Measurements from ENCODE around the gene ADGRE1.

ADGRE1 gene, protein sequence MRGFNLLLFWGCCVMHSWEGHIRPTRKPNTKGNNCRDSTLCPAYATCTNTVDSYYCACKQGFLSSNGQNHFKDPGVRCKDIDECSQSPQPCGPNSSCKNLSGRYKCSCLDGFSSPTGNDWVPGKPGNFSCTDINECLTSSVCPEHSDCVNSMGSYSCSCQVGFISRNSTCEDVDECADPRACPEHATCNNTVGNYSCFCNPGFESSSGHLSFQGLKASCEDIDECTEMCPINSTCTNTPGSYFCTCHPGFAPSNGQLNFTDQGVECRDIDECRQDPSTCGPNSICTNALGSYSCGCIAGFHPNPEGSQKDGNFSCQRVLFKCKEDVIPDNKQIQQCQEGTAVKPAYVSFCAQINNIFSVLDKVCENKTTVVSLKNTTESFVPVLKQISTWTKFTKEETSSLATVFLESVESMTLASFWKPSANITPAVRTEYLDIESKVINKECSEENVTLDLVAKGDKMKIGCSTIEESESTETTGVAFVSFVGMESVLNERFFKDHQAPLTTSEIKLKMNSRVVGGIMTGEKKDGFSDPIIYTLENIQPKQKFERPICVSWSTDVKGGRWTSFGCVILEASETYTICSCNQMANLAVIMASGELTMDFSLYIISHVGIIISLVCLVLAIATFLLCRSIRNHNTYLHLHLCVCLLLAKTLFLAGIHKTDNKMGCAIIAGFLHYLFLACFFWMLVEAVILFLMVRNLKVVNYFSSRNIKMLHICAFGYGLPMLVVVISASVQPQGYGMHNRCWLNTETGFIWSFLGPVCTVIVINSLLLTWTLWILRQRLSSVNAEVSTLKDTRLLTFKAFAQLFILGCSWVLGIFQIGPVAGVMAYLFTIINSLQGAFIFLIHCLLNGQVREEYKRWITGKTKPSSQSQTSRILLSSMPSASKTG

DNA sequence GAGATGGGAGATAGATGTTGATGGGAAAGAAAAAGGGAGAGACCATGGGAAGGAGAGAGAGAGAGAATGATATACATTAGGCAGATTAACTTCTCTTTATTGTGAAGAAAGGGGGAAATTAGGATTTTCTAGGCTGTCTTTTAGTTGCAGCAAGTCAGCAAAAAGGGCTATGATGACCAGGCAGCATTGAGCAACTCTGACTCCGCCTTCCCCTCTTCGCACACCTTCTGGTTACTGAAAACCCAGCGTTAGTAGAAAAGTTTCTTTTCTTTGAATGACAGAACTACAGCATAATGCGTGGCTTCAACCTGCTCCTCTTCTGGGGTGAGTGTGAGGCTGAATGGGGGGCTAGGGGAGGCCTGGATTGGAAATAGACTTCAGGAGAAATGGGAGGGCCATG lies at the start of gene ADGRE1:
TSS of gene ADGRE1 (plus strand) at position 264 of the 400 bp plus-strand sequence. CDS start at position 294, 30 bp downstream.
- no peak within 1 kb of the TSS for H3K27ac ChIP-seq
- TF ChIP-seq, protein P1, sequence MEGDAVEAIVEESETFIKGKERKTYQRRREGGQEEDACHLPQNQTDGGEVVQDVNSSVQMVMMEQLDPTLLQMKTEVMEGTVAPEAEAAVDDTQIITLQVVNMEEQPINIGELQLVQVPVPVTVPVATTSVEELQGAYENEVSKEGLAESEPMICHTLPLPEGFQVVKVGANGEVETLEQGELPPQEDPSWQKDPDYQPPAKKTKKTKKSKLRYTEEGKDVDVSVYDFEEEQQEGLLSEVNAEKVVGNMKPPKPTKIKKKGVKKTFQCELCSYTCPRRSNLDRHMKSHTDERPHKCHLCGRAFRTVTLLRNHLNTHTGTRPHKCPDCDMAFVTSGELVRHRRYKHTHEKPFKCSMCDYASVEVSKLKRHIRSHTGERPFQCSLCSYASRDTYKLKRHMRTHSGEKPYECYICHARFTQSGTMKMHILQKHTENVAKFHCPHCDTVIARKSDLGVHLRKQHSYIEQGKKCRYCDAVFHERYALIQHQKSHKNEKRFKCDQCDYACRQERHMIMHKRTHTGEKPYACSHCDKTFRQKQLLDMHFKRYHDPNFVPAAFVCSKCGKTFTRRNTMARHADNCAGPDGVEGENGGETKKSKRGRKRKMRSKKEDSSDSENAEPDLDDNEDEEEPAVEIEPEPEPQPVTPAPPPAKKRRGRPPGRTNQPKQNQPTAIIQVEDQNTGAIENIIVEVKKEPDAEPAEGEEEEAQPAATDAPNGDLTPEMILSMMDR (IDR thresholded peaks at IDR 0.05), result no peak
- TF ChIP-seq ZFX (IDR thresholded peaks at IDR 0.05; ENCODE audit: borderline replicate concordance), result no peak

DNA sequence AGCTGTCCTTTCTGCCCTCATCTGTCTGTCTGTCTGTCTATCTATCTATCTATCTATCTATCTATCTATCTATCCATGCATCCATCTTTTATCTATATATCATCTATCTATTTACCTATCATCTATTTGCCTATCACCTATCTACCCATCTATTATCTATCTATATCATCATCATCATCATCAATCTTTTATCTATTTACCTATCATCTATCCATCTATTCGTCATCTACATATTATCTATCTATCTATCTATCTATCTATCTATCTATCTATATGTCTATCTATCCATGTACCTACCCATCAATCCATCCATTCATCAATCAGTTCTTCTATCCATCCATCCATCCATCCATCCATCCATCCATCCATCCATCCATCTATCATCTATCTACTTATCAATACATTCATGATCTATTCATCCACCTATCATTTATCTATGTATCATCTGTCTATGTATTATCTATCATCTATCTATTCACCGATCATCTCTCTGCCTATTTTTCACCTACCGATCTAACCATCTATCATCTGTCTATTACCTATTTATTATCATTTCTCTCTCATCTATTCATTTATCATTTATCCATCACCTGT lies 49.2 kb upstream of the ADGRE1 start:
- TF ChIP-seq, protein P1 (IDR thresholded peaks at IDR 0.05), result no peak
- TF ChIP-seq ZFX (IDR thresholded peaks at IDR 0.05; ENCODE audit: borderline replicate concordance), result no peak
- H3K27ac ChIP-seq, result no peak overlapping the region

DNA sequence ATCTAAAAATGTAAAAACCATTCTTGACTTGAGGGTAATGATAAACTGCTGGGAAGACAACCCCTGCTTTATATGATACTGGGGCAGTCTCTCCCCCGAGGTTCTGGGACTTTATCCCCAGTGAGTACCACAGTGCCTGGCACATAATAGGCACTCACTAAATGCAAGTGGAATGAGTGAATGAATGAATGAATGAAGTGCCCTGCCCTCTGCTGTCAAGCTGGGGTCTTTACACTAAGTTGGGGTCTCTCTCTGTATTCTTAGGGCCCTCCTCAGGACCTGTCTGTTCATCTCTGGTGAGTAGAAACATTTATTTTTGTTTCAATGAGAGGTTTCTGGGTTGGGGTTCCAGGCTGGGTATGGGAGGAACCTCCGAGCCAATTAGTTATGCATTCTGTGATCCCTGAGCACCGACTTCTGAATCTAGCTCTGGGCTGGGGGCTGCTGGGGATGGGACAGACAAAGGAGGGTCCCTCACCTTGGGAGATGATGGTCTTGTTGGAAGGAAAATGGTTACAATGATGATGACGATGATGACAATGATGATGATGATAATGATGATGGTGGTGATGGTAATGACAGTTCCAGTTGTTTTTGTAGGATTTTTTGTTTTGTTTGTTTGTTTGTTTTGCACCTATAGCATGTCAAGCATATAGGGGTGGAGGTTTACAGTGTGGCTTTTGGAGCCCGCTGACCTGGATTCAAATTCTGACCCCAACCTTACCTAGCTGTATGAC lies 44.3 kb upstream of the ADGRE1 start:
- no peak overlapping the region for H3K27ac ChIP-seq
- TF ChIP-seq, protein P1 (IDR thresholded peaks at IDR 0.05), result no peak
- no peak for TF ChIP-seq ZFX (IDR thresholded peaks at IDR 0.05; ENCODE audit: borderline replicate concordance)

DNA sequence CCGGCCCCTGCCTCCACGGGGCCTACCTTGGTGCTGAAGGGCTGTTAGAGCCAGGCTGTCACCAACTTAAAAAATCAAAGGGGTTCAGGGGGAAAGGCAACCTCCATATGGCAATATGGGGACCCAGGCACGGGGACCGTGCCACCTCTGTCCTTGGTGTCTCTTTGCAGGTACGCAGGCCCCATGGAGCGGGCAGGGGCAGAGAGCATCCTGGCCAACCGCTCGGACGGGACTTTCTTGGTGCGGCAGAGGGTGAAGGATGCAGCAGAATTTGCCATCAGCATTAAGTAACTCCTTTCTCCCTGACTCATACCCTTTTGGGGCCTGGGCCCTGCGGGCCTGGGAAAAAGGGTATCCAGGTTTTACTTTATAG lies 39.6 kb upstream of the ADGRE1 start:
- no peak overlapping the region for H3K27ac ChIP-seq

DNA sequence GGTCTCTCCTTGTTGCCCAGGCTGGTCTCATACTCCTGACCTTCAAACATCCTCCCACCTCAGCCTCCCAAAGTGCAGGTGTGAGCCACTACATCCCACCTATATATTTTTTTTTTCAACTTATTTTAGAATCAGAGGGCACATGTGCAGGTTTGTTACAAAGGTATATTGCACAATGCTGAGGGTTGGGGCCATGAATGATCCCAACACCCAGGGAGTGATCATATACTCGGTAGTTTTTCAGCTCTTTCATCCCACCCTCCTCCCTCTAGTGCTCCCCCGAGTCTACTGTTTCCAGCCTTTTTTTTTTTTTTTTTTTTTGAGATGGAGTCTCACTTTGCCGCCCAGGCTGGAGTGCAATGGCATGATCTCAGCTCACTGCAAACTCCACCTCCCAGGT lies 38.4 kb upstream of the ADGRE1 start:
- H3K27ac ChIP-seq, result no peak overlapping the region

More for the DNA sequence above, 39.6 kb upstream of the ADGRE1 start:
- TF ChIP-seq, protein P1 (IDR thresholded peaks at IDR 0.05), result no peak
- no peak for TF ChIP-seq ZFX (IDR thresholded peaks at IDR 0.05; ENCODE audit: borderline replicate concordance)

DNA sequence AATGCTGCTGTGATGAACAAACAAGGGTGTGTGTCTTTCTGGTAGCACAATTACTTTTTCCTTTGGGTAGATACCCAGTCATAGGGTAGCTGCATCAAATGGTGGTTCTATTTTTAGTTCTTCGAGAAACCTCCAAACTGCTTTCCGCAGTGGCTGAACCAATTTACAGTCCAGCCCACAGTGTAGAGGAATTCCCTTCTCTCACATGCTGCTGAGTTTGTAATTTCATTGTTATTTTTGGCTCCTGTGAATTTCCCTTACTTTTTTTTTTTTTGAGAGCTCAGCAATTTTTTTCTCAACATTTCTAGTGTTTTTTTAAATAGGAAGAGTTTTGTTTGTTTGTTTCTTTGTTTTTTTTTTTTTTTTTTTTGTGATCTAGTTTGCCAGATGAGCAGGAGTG lies 37.5 kb upstream of the ADGRE1 start:
- no peak overlapping the region for H3K27ac ChIP-seq
- no peak for TF ChIP-seq ZFX (IDR thresholded peaks at IDR 0.05; ENCODE audit: borderline replicate concordance)
- TF ChIP-seq, protein P1 (IDR thresholded peaks at IDR 0.05), result no peak

More for the DNA sequence above, 38.4 kb upstream of the ADGRE1 start:
- TF ChIP-seq, protein P1 (IDR thresholded peaks at IDR 0.05), result no peak
- TF ChIP-seq ZFX (IDR thresholded peaks at IDR 0.05; ENCODE audit: borderline replicate concordance), result no peak
